Measurements from ENCODE around the gene BTBD9. TPM values are rescaled to one million over a fixed set of nuclear protein-coding genes. Genes with fewer than 3 reads are reported as not detected.
A peak's percentile ranks its signal among the peaks of the same experiment; 100 is the strongest.

The BTBD9 gene
- total RNA-seq, 1 experiment from 2014 or later, result 8.9 TPM

DNA sequence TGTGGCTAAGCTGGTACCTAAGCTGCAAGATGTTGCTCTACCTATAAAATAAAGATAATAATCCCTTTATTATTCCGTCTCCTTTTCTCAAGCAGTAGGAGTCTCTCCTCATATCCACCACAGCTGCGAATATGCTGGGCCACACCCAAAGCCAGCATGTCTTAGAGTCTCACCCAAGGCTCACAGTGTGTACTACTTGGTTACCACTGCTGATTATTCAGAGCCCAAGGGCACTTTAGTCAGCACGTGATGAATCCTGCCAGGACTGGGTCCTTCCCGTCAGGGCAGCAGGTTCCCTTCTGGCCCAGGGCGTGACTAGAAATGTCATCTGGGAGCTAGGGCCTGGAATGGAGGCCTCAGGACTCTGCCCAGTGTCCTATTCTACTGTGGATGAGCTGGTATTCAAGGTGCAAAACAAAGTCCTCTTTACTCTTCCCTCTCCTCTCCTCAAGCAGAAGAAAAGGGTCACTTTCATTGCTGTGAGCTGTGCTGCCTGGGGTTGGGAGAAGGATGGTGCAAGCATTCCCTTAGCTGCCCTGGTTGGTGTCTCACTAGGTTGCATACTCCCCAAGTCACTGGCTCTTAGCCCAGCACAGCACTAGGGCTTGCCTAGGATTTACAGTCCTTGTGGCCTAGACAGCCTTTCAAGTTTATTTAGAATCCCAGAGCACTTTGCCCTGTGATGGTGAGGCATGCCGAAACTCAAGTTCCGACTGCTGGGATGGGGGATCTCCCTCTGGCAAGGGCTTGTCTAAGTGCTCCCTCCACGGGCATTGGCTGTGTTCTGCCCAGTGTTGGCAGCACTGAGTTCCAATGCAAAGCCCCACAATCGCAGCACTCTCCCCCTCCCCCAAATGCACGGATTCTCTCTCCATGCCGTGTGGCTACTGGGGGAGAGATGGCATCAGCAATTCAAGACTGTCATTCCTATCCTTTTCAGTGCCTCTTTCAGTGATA, 320.2 kb downstream of the BTBD9 start:
- Histone ChIP-seq H3K27ac (ENCODE audit: insufficient read length, low read depth, low read length) (no peak overlapping the region), H4K20me1 (ENCODE audit: control insufficient read depth, insufficient read depth, insufficient read length) (no peaks in the 10 kb centered on the region), H2AFZ (ENCODE audit: low read length) (no peak overlapping the region), H3K18ac (ENCODE audit: insufficient read length, low read depth, low read length) (no peak overlapping the region), H3T11ph (ENCODE audit: low read length) (no peak overlapping the region), H2BK15ac (ENCODE audit: low read depth, low read length) (no peak overlapping the region), H3K79me2 (ENCODE audit: insufficient read depth, low read length) (no peaks in the 10 kb centered on the region), H2AK5ac (ENCODE audit: insufficient read length, low read length) (no peak overlapping the region), H3K9ac (ENCODE audit: extremely low read depth, insufficient read length, low read length) (no peak overlapping the region), H4K91ac (ENCODE audit: insufficient read length, low read depth, low read length) (no peak overlapping the region), H3K23me2 (ENCODE audit: insufficient read length, low read depth, low read length, poor library complexity, severe bottlenecking) (no peaks in the 10 kb centered on the region), H3K79me1 (ENCODE audit: insufficient read depth, low read depth, low read length, poor library complexity, severe bottlenecking) (no peaks in the 10 kb centered on the region), H3K23ac (ENCODE audit: insufficient read length, low read depth, low read length) (no peak overlapping the region), H3K4me1 (ENCODE audit: insufficient read depth, low read length) (no peaks in the 10 kb centered on the region), H3K4ac (ENCODE audit: low read depth, low read length) (no peak overlapping the region), H3K14ac (ENCODE audit: insufficient read depth, low read length) (no peak overlapping the region), H2BK12ac (ENCODE audit: insufficient read length, low read depth, low read length) (no peak overlapping the region), H3K9me3 (ENCODE audit: control insufficient read depth, low read depth, low read length) (no peaks in the 10 kb centered on the region), H4K5ac (ENCODE audit: insufficient read length, low read depth, low read length) (no peak overlapping the region), H3K56ac (ENCODE audit: insufficient read length, low read depth, low read length) (no peak overlapping the region), H4K8ac (replicated peaks; ENCODE audit: insufficient read length, low read depth, low read length) (no peak overlapping the region), H2BK5ac (ENCODE audit: insufficient read length, low read length) (no peak overlapping the region), H3K27me3 (ENCODE audit: insufficient read depth, low read length) (no peaks in the 10 kb centered on the region), H2BK120ac (ENCODE audit: low read depth, low read length, poor library complexity, severe bottlenecking) (no peak overlapping the region), H2BK20ac (ENCODE audit: low read depth, low read length, poor library complexity, severe bottlenecking) (no peak overlapping the region), H3K4me2 (ENCODE audit: insufficient read depth, insufficient read length, low read length) (no peak overlapping the region)
- peak; percentile 25; the same call in 2 of the 3 replicates for TF ChIP-seq CTCF (conservative IDR thresholded peaks at IDR 0.05)
- Mint-ChIP-seq H3K4me1 (peaks cover 4 to 14% of the 10 kb centered on the region in 2 experiments; a peak in 2 of 4 replicates), H3K4me3 (no peak overlapping the region), H3K27ac (no peak overlapping the region), H3K9me3 (no peaks in the 10 kb centered on the region), H3K36me3 (ENCODE audit: insufficient read depth in 1 of 3, low read depth in 3 of 3) (no peaks in the 10 kb centered on the region), H3K27me3 (ENCODE audit: low read depth) (no peaks in the 10 kb centered on the region)
- no CpG with 5 or more reads among the region's 11 CpGs for WGBS (ENCODE audit: extremely low coverage, insufficient read length, low lambda C conversion rate)
- peak; percentile 34 for DNase-seq

All from H9 (cell line).